Measurements from ENCODE around the gene COPG1.

- TF ChIP-seq CTCF (conservative IDR thresholded peaks at IDR 0.05; ENCODE audit: low read length): no peak
- no peak for TF ChIP-seq EZH2phosphoT487 (IDR thresholded peaks at IDR 0.05; ENCODE audit: borderline replicate concordance)
Observed at GRCh38 chr3:129326595-129326994, 77.2 kb downstream of the COPG1 start.
